PC-9 (cell line): ENCODE measurements around the gene BPIFB2. TPM values are rescaled to one million over a fixed set of nuclear protein-coding genes. Genes with fewer than 3 reads are reported as not detected.

ENCODE experiments used
- BruUV-seq: library from RNA; stranded (reverse); fragments of 400-500 nt; replicated peaks from 2 replicates; lab custom pipeline; 2021; lab: Mats Ljungman, UMichigan
- CTCF ChIA-PET: fragments of 300-600 bp; sonication (Branson Sonifier 250); formaldehyde crosslinking; loops from one replicate; lab custom pipeline; 2022; ENCODE audit warnings: antibody characterized with exemption; lab: Charles Lee
- POLR2A ChIA-PET: fragments of 300-600 bp; sonication (Branson Sonifier 250); formaldehyde crosslinking; loops from one replicate; lab custom pipeline; 2022; ENCODE audit warnings: antibody characterized with exemption; ENCODE audit not compliant: unreplicated experiment; lab: Charles Lee
- DNase-seq, 2 experiments: peaks; one replicate each; pipeline versions ENCODE4 v3.0.0 to v3.0.0-alpha.2; 2015 to 2022; ENCODE audit warnings: mixed read lengths in 1 of 2
- H2AFZ ChIP-seq: fragments of 200-600 bp; sonication (generic); 2 replicates; pipeline ENCODE4 v1.8.1; 2017; ENCODE audit warnings: antibody characterized with exemption
- H3F3A ChIP-seq: fragments of 200-600 bp; sonication (generic); 2 replicates; pipeline ENCODE4 v1.8.1; 2017; ENCODE audit warnings: antibody characterized with exemption, mild to moderate bottlenecking, low read depth; ENCODE audit not compliant: insufficient read depth
- H3K27ac ChIP-seq: fragments of 200-600 bp; sonication (generic); 2 replicates; pipeline ENCODE4 v1.6.1; 2016; ENCODE audit warnings: mixed run types
- H3K27me3 ChIP-seq: fragments of 200-600 bp; sonication (generic); 2 replicates; pipeline ENCODE4 v1.6.1; 2016; ENCODE audit warnings: low read depth, mixed run types; ENCODE audit not compliant: insufficient read depth
- H3K36me3 ChIP-seq: fragments of 200-600 bp; sonication (generic); 2 replicates; pipeline ENCODE4 v1.6.1; 2016; ENCODE audit warnings: low read depth, mixed run types
- H3K4me1 ChIP-seq: fragments of 200-600 bp; sonication (generic); replicated peaks from 2 replicates; pipeline ENCODE4 v1.6.1; 2016; ENCODE audit warnings: mixed run types; ENCODE audit not compliant: insufficient read depth
- H3K4me2 ChIP-seq: fragments of 200-600 bp; sonication (generic); 2 replicates; pipeline ENCODE4 v1.6.1; 2017; ENCODE audit warnings: mixed run types
- H3K4me3 ChIP-seq: fragments of 200-600 bp; sonication (generic); 2 replicates; pipeline ENCODE4 v1.6.1; 2016; ENCODE audit warnings: mixed run types
- H3K79me2 ChIP-seq: fragments of 200-600 bp; sonication (generic); 2 replicates; pipeline ENCODE4 v1.6.1; 2017; ENCODE audit warnings: low read depth, mixed run types
- H3K9me2 ChIP-seq: fragments of 200-600 bp; sonication (generic); 2 replicates; pipeline ENCODE4 v1.8.1; 2017; ENCODE audit warnings: mild to moderate bottlenecking; ENCODE audit not compliant: insufficient read depth
- H3K9me3 ChIP-seq: fragments of 200-600 bp; sonication (generic); 2 replicates; pipeline ENCODE4 v1.8.1; 2016; ENCODE audit warnings: low read depth; ENCODE audit not compliant: insufficient read depth
- H4K20me1 ChIP-seq: fragments of 200-600 bp; sonication (generic); 2 replicates; pipeline ENCODE4 v1.8.1; 2017; ENCODE audit not compliant: insufficient read depth
- EZH2 ChIP-seq: fragments of 200-600 bp; sonication (generic); IDR thresholded peaks from 2 replicates; pipeline ENCODE4 v1.8.0; 2017; ENCODE audit warnings: antibody characterized with exemption, low read depth
- intact Hi-C: fragments of 100-400 bp; cut with micrococcal nuclease; formaldehyde crosslinking; loops from one replicate; pipeline ENCODE4 v1.10.0; 2022; ENCODE audit not compliant: unreplicated experiment
- total RNA-seq: library from RNA; stranded (reverse); gene quantifications from 2 replicates; pipeline ENCODE4 v1.2.3, GENCODE V29; 2021
- TF ChIP-seq, protein P1 (sequence below): fragments of 200-600 bp; sonication (generic); conservative IDR thresholded peaks from 2 replicates; pipeline ENCODE4 v1.6.1; 2017; ENCODE audit warnings: mixed run types, antibody characterized with exemption, mild to moderate bottlenecking, moderate library complexity

BPIFB2 gene
- total RNA-seq, 1 experiment from 2014 or later = not detected

DNA sequence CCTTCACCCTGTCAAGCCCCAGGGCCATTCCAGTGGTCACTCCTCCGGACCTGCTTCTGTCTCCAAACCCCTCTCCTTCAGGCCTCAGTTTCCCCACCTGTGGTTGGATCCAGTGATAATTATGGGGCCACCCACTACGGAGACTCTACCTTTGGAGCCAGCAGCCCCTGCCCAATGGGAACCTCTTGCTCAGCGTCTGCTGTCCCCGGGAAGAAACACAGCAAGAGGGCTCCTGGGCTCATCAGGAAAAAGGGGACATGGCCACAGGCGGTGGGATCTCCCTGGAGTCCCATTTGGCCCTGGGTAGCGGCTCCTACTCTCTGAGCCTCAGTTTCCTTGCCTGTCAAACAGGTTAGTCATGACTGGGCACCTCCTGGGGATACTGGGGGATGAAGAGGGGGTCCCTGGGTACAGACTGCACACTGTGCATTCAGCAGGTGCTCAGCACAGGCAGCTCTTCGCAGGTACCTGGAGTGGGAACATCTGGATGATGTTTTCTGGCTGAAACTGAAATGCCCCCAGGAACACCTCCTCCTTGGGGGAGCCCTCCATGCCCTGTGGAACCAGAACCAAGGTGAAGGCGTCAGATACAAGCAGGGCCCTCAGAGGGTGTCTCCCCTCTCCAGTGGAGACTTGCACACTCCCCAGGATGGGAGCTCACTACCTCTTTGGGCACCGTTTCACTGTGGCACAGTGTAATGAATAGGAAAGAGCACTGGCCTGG, 22.7 kb upstream of the BPIFB2 start:
- Histone ChIP-seq H3F3A (no peaks in the 10 kb centered on the region), H3K4me3 (no peak overlapping the region), H3K79me2 (no peaks in the 10 kb centered on the region), H3K9me2 (no peaks in the 10 kb centered on the region), H3K27ac (no peak overlapping the region), H3K4me2 (no peak overlapping the region), H3K4me1 (no peaks in the 10 kb centered on the region), H2AFZ (no peak overlapping the region), H3K36me3 (no peaks in the 10 kb centered on the region), H3K9me3 (no peaks in the 10 kb centered on the region), H4K20me1 (no peaks in the 10 kb centered on the region), H3K27me3 (peaks cover 68% of the 10 kb centered on the region)
- DNase-seq = no peak
- TF ChIP-seq, protein P1, sequence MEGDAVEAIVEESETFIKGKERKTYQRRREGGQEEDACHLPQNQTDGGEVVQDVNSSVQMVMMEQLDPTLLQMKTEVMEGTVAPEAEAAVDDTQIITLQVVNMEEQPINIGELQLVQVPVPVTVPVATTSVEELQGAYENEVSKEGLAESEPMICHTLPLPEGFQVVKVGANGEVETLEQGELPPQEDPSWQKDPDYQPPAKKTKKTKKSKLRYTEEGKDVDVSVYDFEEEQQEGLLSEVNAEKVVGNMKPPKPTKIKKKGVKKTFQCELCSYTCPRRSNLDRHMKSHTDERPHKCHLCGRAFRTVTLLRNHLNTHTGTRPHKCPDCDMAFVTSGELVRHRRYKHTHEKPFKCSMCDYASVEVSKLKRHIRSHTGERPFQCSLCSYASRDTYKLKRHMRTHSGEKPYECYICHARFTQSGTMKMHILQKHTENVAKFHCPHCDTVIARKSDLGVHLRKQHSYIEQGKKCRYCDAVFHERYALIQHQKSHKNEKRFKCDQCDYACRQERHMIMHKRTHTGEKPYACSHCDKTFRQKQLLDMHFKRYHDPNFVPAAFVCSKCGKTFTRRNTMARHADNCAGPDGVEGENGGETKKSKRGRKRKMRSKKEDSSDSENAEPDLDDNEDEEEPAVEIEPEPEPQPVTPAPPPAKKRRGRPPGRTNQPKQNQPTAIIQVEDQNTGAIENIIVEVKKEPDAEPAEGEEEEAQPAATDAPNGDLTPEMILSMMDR = no peak
- TF ChIP-seq EZH2 = no peak
- no TSS peak for BruUV-seq
- POLR2A ChIA-PET = interaction anchor here (0.9 kb wide), 1 partner anchor 1044 kb away, joined by 10 read pairs; no protein-coding TSS in a partner anchor
- CTCF ChIA-PET = no interaction called here
- intact Hi-C loops = no loop called here

DNA sequence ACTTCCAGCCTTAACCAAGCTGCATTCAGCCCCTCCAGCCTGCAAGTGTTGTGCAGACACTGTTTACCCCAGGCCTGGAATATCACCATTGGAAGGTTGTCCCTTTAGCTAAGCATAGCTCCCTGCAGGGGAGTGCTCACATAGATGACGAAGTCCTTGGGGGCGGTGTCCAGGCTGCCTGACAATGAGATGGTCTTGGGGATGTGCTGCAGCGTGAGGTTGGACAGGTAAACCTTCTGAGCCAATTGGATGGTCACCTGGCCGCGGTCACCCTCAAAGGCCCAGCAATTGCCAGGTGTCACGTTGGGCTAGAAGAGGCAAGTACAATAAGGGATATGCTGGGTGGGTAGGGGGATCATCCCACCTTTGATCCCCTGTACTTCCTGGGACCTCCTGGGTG, 21.9 kb upstream of the BPIFB2 start:
- Histone ChIP-seq H3F3A (no peaks in the 10 kb centered on the region), H3K36me3 (no peaks in the 10 kb centered on the region), H3K9me3 (no peaks in the 10 kb centered on the region), H3K9me2 (no peaks in the 10 kb centered on the region), H3K27me3 (peaks cover 70% of the 10 kb centered on the region), H3K79me2 (no peaks in the 10 kb centered on the region), H3K4me3 (no peak overlapping the region), H3K27ac (no peak overlapping the region), H4K20me1 (no peaks in the 10 kb centered on the region), H3K4me2 (no peak overlapping the region), H3K4me1 (no peaks in the 10 kb centered on the region), H2AFZ (no peak overlapping the region)
- CTCF ChIA-PET = no interaction called here
- intact Hi-C loops = no loop called here
- POLR2A ChIA-PET = interaction anchor here (0.9 kb wide), 1 partner anchor 1043 kb away, joined by 10 read pairs; no protein-coding TSS in a partner anchor
- TF ChIP-seq, protein P1 = no peak
- no peak for TF ChIP-seq EZH2
- no peak for DNase-seq
- no TSS peak for BruUV-seq

GRCh38 chr20:32986331-32986966, 21.1 kb upstream of the BPIFB2 start:
- TF ChIP-seq, protein P1 = no peak
- H3K36me3 ChIP-seq = no peaks in the 10 kb centered on the region
- no peak overlapping the region for H3K4me3 ChIP-seq
- H3K4me2 ChIP-seq = no peak overlapping the region
- POLR2A ChIA-PET = no interaction called here
- H3K4me1 ChIP-seq = no peaks in the 10 kb centered on the region
- H3F3A ChIP-seq = no peaks in the 10 kb centered on the region
- no peaks in the 10 kb centered on the region for H4K20me1 ChIP-seq
- no peak for DNase-seq
- H3K27ac ChIP-seq = no peak overlapping the region
- CTCF ChIA-PET = no interaction called here
- H3K9me2 ChIP-seq = no peaks in the 10 kb centered on the region
- no peaks in the 10 kb centered on the region for H3K79me2 ChIP-seq
- intact Hi-C loops = no loop called here
- peaks cover 70% of the 10 kb centered on the region for H3K27me3 ChIP-seq
- no peak overlapping the region for H2AFZ ChIP-seq
- H3K9me3 ChIP-seq = no peaks in the 10 kb centered on the region
- BruUV-seq = no TSS peak
